Measurements from ENCODE around the gene MYMK. TPM values are rescaled to one million over a fixed set of nuclear protein-coding genes. Genes with fewer than 3 reads are reported as not detected.

The MYMK gene
- total RNA-seq, 1 experiment from 2014 or later, result not detected

- no peak for DNase-seq (ENCODE audit: low spot score)
Measured at GRCh38 chr9:133468374-133468773, 56.4 kb downstream of the MYMK start.

- DNase-seq (ENCODE audit: low spot score), result no peak
Measured at GRCh38 chr9:133467101-133467500, 57.7 kb downstream of the MYMK start.

GRCh38 chr9:133465984-133466383, 58.8 kb downstream of the MYMK start:
- DNase-seq (ENCODE audit: low spot score), result no peak

- no peak for DNase-seq (ENCODE audit: low spot score)
Measured at GRCh38 chr9:133464638-133465037, 60.1 kb downstream of the MYMK start.

Other genes starting within 250 kb of the MYMK start
- gene ABO, start 249.8 kb downstream of the MYMK start, total RNA-seq (2014; rRNA removed; shearing (Covaris generic)), result not detected in 2 replicates
- 7.4 and 8.9 TPM in 2 replicates for gene SURF6, start 188.8 kb downstream of the MYMK start, total RNA-seq (2014; rRNA removed; shearing (Covaris generic))
- 13.6 and 22.0 TPM in 2 replicates for gene MED22, start 176.8 kb downstream of the MYMK start, total RNA-seq (2014; rRNA removed; shearing (Covaris generic))
- gene RPL7A, start 176.7 kb downstream of the MYMK start, total RNA-seq (2014; rRNA removed; shearing (Covaris generic)), result 2,696 and 2,716 TPM in 2 replicates
- gene SURF1, start 168.5 kb downstream of the MYMK start, total RNA-seq (2014; rRNA removed; shearing (Covaris generic)), result 45.4 and 72.0 TPM in 2 replicates
- gene SURF2, start 168.4 kb downstream of the MYMK start, total RNA-seq (2014; rRNA removed; shearing (Covaris generic)), result 22.1 and 23.0 TPM in 2 replicates
- 220 and 254 TPM in 2 replicates for gene SURF4, start 148.9 kb downstream of the MYMK start, total RNA-seq (2014; rRNA removed; shearing (Covaris generic))
- gene STKLD1, start 148.6 kb downstream of the MYMK start, total RNA-seq (2014; rRNA removed; shearing (Covaris generic)), result 0.62 and 1.0 TPM in 2 replicates
- gene REXO4, start 106.9 kb downstream of the MYMK start, total RNA-seq (2014; rRNA removed; shearing (Covaris generic)), result 11.5 and 15.8 TPM in 2 replicates
- 0.06 and 0.12 TPM in 2 replicates for gene ADAMTS13, start 102.6 kb downstream of the MYMK start, total RNA-seq (2014; rRNA removed; shearing (Covaris generic))
- 2.5 TPM in 2 replicates for gene CACFD1, start 65.0 kb downstream of the MYMK start, total RNA-seq (2014; rRNA removed; shearing (Covaris generic))
- 4.0 and 5.1 TPM in 2 replicates for gene SLC2A6, start 45.9 kb downstream of the MYMK start, total RNA-seq (2014; rRNA removed; shearing (Covaris generic))
- gene ADAMTSL2, start 9.7 kb upstream of the MYMK start, total RNA-seq (2014; rRNA removed; shearing (Covaris generic)), result not detected in 2 replicates
- not detected in 2 replicates for gene FAM163B, start 84.4 kb upstream of the MYMK start, total RNA-seq (2014; rRNA removed; shearing (Covaris generic))
- not detected in 2 replicates for gene DBH, start 111.4 kb upstream of the MYMK start, total RNA-seq (2014; rRNA removed; shearing (Covaris generic))
- 0.06 and 0.49 TPM in 2 replicates for gene SARDH, start 213.4 kb upstream of the MYMK start, total RNA-seq (2014; rRNA removed; shearing (Covaris generic))

Measured in H4 (cell line).